ENCODE data around the gene RPL22L1. TPM values are rescaled to one million over a fixed set of nuclear protein-coding genes. Genes with fewer than 3 reads are reported as not detected.
"Not testable (repeated sequence)": the region's sequence is repeated elsewhere in the genome, so short reads cannot be mapped to it uniquely, and the experiment has no call there.

RPL22L1 gene
- total RNA-seq, 2 donors from 2014 or later, result 22.3 to 51.2 TPM

- no peak overlapping the region for H3K4me3 ChIP-seq
- H3K27ac ChIP-seq, result no peak overlapping the region
- H3K27me3 ChIP-seq, result no peaks in the 10 kb centered on the region
- H3K36me3 ChIP-seq, result no peaks in the 10 kb centered on the region
- DNase-seq (ENCODE audit: low spot score), result no peak
- no peak for TF ChIP-seq CTCF (IDR thresholded peaks at IDR 0.05)
- H3K9me3 ChIP-seq, result no peaks in the 10 kb centered on the region
- peaks cover 0 to 19% of the 10 kb centered on the region in 2 donors for H3K4me1 ChIP-seq
Observed at GRCh38 chr3:170903123-170903522, 33.1 kb upstream of the RPL22L1 start.

GRCh38 chr3:170899455-170899854, 29.5 kb upstream of the RPL22L1 start:
- Histone ChIP-seq H3K9me3 (no peaks in the 10 kb centered on the region), H3K4me3 (no peak overlapping the region), H3K4me1 (no peaks in the 10 kb centered on the region), H3K36me3 (no peaks in the 10 kb centered on the region), H3K27me3 (no peaks in the 10 kb centered on the region), H3K27ac (no peak overlapping the region)
- no peak for DNase-seq (ENCODE audit: low spot score)
- no peak for TF ChIP-seq CTCF (IDR thresholded peaks at IDR 0.05)

GRCh38 chr3:170897978-170898377, 28.0 kb upstream of the RPL22L1 start:
- Histone ChIP-seq H3K4me3 (no peak overlapping the region), H3K27me3 (no peaks in the 10 kb centered on the region), H3K36me3 (no peaks in the 10 kb centered on the region), H3K27ac (no peak overlapping the region), H3K4me1 (no peaks in the 10 kb centered on the region), H3K9me3 (no peaks in the 10 kb centered on the region)
- no peak for DNase-seq (ENCODE audit: low spot score)
- no peak for TF ChIP-seq CTCF (IDR thresholded peaks at IDR 0.05)

GRCh38 chr3:170897199-170897598, 27.2 kb upstream of the RPL22L1 start:
- not testable (repeated sequence) for H3K4me3 ChIP-seq; H3K27me3 ChIP-seq; H3K4me1 ChIP-seq; H3K27ac ChIP-seq; DNase-seq (ENCODE audit: low spot score); H3K36me3 ChIP-seq; H3K9me3 ChIP-seq

- H3K27ac ChIP-seq, result no peak overlapping the region
- TF ChIP-seq CTCF (IDR thresholded peaks at IDR 0.05), result no peak
- no peaks in the 10 kb centered on the region for H3K4me1 ChIP-seq
- no peaks in the 10 kb centered on the region for H3K9me3 ChIP-seq
- DNase-seq (ENCODE audit: low spot score), result no peak
- H3K36me3 ChIP-seq, result no peaks in the 10 kb centered on the region
- H3K27me3 ChIP-seq, result no peaks in the 10 kb centered on the region
- H3K4me3 ChIP-seq, result no peak overlapping the region
Observed at GRCh38 chr3:170896781-170897180, 26.8 kb upstream of the RPL22L1 start.

GRCh38 chr3:170896333-170896732, 26.3 kb upstream of the RPL22L1 start:
- DNase-seq (ENCODE audit: low spot score); H3K27ac ChIP-seq; H3K27me3 ChIP-seq; H3K9me3 ChIP-seq; H3K36me3 ChIP-seq; H3K4me1 ChIP-seq; H3K4me3 ChIP-seq: not testable (repeated sequence)

GRCh38 chr3:170893895-170894294, 23.9 kb upstream of the RPL22L1 start:
- no peak for TF ChIP-seq CTCF (IDR thresholded peaks at IDR 0.05)
- Histone ChIP-seq H3K4me3 (no peak overlapping the region), H3K9me3 (no peaks in the 10 kb centered on the region), H3K36me3 (no peaks in the 10 kb centered on the region), H3K4me1 (no peaks in the 10 kb centered on the region), H3K27me3 (no peaks in the 10 kb centered on the region), H3K27ac (no peak overlapping the region)
- DNase-seq (ENCODE audit: low spot score), result no peak
